Measurements from ENCODE around the gene CDCA7L.

The CDCA7L gene

DNA sequence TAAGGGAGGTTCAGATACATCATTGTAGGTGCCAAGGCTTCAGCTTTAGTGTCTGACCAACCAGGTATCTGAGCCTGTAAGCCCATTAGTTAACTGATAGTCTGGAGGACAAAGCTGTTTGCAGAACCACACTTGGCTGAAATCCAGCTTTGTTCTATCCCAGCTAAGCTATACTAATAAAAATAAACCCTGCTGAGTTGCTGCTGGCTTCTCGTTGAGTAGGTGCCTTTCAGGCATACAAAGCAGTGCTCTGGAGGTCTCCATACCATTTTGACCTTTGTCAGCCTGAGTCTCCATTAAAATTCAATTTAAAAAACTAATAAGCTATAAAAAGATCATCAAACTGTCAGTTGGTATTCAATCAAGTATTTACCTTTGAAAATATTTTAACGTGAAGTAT lies 22.0 kb downstream of the CDCA7L start:
- Histone ChIP-seq H3K27me3 (ENCODE audit: low read length) (no peaks in the 10 kb centered on the region), H3K27ac (ENCODE audit: low read depth, low read length) (no peak overlapping the region), H2AFZ (ENCODE audit: low read depth, low read length, severe bottlenecking) (no peak overlapping the region), H3K79me2 (ENCODE audit: insufficient read depth, low read length) (peaks cover 95% of the 10 kb centered on the region), H4K20me1 (ENCODE audit: low read depth, low read length) (peaks cover 47% of the 10 kb centered on the region), H3K9me3 (ENCODE audit: insufficient read depth, low read length) (no peaks in the 10 kb centered on the region), H3K4me2 (ENCODE audit: low read depth, low read length, poor library complexity, severe bottlenecking) (no peak overlapping the region), H3K4me3 (ENCODE audit: insufficient read depth, low read length, poor library complexity, severe bottlenecking) (no peak overlapping the region), H3K9me2 (replicated peaks; ENCODE audit: insufficient read depth, low read length) (no peaks in the 10 kb centered on the region), H3K9ac (ENCODE audit: low read length) (no peak overlapping the region), H3F3A (ENCODE audit: insufficient read depth) (no peaks in the 10 kb centered on the region), H3K36me3 (ENCODE audit: low read length) (no peaks in the 10 kb centered on the region)
- no peak for TF ChIP-seq EZH2phosphoT487 (conservative IDR thresholded peaks at IDR 0.05; ENCODE audit: low read length)
- TF ChIP-seq, protein P1, sequence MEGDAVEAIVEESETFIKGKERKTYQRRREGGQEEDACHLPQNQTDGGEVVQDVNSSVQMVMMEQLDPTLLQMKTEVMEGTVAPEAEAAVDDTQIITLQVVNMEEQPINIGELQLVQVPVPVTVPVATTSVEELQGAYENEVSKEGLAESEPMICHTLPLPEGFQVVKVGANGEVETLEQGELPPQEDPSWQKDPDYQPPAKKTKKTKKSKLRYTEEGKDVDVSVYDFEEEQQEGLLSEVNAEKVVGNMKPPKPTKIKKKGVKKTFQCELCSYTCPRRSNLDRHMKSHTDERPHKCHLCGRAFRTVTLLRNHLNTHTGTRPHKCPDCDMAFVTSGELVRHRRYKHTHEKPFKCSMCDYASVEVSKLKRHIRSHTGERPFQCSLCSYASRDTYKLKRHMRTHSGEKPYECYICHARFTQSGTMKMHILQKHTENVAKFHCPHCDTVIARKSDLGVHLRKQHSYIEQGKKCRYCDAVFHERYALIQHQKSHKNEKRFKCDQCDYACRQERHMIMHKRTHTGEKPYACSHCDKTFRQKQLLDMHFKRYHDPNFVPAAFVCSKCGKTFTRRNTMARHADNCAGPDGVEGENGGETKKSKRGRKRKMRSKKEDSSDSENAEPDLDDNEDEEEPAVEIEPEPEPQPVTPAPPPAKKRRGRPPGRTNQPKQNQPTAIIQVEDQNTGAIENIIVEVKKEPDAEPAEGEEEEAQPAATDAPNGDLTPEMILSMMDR (IDR thresholded peaks at IDR 0.05; ENCODE audit: insufficient read depth, low read length, poor library complexity, severe bottlenecking): no peak

DNA sequence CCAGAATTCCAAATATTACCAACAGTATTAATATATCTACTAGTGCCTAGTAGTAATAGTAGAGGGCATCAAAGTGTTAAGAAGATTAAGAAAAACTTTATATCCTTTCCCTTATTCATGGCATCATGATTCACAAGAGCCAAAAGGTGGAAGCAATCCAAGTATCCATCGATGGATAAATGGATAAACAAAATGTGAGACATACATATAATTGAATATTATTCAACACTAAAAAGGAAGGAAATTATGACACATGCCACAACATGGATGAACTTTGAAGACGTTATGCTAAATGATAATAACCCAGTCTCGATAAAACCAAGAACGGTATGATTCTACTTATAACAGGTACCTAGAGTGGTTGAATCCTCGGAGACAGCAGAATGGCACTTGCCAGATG lies 23.1 kb downstream of the CDCA7L start:
- Histone ChIP-seq H3K27me3 (ENCODE audit: low read length) (no peaks in the 10 kb centered on the region), H3K9ac (ENCODE audit: low read length) (no peak overlapping the region), H3K36me3 (ENCODE audit: low read length) (no peaks in the 10 kb centered on the region), H3K4me2 (ENCODE audit: low read depth, low read length, poor library complexity, severe bottlenecking) (no peak overlapping the region), H2AFZ (ENCODE audit: low read depth, low read length, severe bottlenecking) (no peak overlapping the region), H3K79me2 (ENCODE audit: insufficient read depth, low read length) (peaks cover 95% of the 10 kb centered on the region), H4K20me1 (ENCODE audit: low read depth, low read length) (peaks cover 51% of the 10 kb centered on the region), H3K9me3 (ENCODE audit: insufficient read depth, low read length) (no peaks in the 10 kb centered on the region), H3K27ac (ENCODE audit: low read depth, low read length) (no peak overlapping the region), H3K9me2 (replicated peaks; ENCODE audit: insufficient read depth, low read length) (no peaks in the 10 kb centered on the region), H3K4me3 (ENCODE audit: insufficient read depth, low read length, poor library complexity, severe bottlenecking) (no peak overlapping the region), H3F3A (ENCODE audit: insufficient read depth) (no peaks in the 10 kb centered on the region)
- TF ChIP-seq, protein P1 (IDR thresholded peaks at IDR 0.05; ENCODE audit: insufficient read depth, low read length, poor library complexity, severe bottlenecking): no peak
- no peak for TF ChIP-seq EZH2phosphoT487 (conservative IDR thresholded peaks at IDR 0.05; ENCODE audit: low read length)

DNA sequence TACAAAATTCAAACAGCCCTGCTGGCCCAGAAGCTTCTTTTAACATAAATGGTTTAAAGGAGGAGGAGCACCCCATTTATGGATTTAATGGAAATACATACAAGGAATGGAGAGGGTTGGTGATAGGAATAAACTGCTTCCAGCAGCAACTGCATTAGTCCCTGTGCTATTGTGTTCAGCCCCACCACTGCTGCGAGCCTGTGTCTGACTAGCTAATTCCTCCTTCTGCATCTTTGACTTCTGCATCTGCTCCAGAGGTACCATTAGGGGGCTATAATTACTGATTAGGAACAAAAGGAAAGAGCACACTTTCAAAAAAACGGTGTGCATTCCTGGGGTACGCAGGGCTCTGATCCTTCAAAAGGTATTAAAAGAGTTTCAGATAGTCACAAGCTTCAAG lies 24.8 kb downstream of the CDCA7L start:
- Histone ChIP-seq H3K4me3 (ENCODE audit: insufficient read depth, low read length, poor library complexity, severe bottlenecking) (no peak overlapping the region), H3K9me2 (replicated peaks; ENCODE audit: insufficient read depth, low read length) (no peaks in the 10 kb centered on the region), H3K79me2 (ENCODE audit: insufficient read depth, low read length) (peaks cover 87% of the 10 kb centered on the region), H3K27me3 (ENCODE audit: low read length) (no peaks in the 10 kb centered on the region), H3K9me3 (ENCODE audit: insufficient read depth, low read length) (no peaks in the 10 kb centered on the region), H3F3A (ENCODE audit: insufficient read depth) (no peaks in the 10 kb centered on the region), H3K9ac (ENCODE audit: low read length) (no peak overlapping the region), H2AFZ (ENCODE audit: low read depth, low read length, severe bottlenecking) (no peak overlapping the region), H3K4me2 (ENCODE audit: low read depth, low read length, poor library complexity, severe bottlenecking) (no peak overlapping the region), H4K20me1 (ENCODE audit: low read depth, low read length) (peaks cover 50% of the 10 kb centered on the region), H3K36me3 (ENCODE audit: low read length) (no peaks in the 10 kb centered on the region), H3K27ac (ENCODE audit: low read depth, low read length) (no peak overlapping the region)
- TF ChIP-seq, protein P1 (IDR thresholded peaks at IDR 0.05; ENCODE audit: insufficient read depth, low read length, poor library complexity, severe bottlenecking): no peak
- TF ChIP-seq EZH2phosphoT487 (conservative IDR thresholded peaks at IDR 0.05; ENCODE audit: low read length): no peak
